Jurkat, Clone E6-1 (cell line): ENCODE measurements around the gene HTR3E.
"Not testable (repeated sequence)": the region's sequence is repeated elsewhere in the genome, so short reads cannot be mapped to it uniquely, and the experiment has no call there.

Source experiments
- DNase-seq: peaks from one replicate; pipeline ENCODE4 v3.0.0-alpha.2; 2011; ENCODE audit warnings: low read depth, low spot score
- H3K4me3 ChIP-seq: 2 replicates; pipeline ENCODE4 v1.5.1; 2011; ENCODE audit warnings: mild to moderate bottlenecking, low read length, control low read depth, moderate library complexity

HTR3E gene

GRCh38 chr3:184097556-184097955 is 692 bp downstream of the HTR3E start:
- no peak overlapping the region for H3K4me3 ChIP-seq
- no peak for DNase-seq

GRCh38 chr3:184099806-184100686 is 3.2 kb downstream of the HTR3E start:
- DNase-seq, result no peak
- no peak overlapping the region for H3K4me3 ChIP-seq

- no peak overlapping the region for H3K4me3 ChIP-seq
- no peak for DNase-seq
Observed at GRCh38 chr3:184110316-184110725, 13.5 kb downstream of the HTR3E start.

- H3K4me3 ChIP-seq, result no peak overlapping the region
- DNase-seq, result no peak
Observed at GRCh38 chr3:184116017-184116416, 19.2 kb downstream of the HTR3E start.

GRCh38 chr3:184117636-184118035 is 20.8 kb downstream of the HTR3E start:
- DNase-seq, result no peak
- H3K4me3 ChIP-seq, result no peak overlapping the region

- peak; percentile 17 for DNase-seq
- not testable (repeated sequence) for H3K4me3 ChIP-seq
Observed at GRCh38 chr3:184121031-184121430, 24.2 kb downstream of the HTR3E start.

GRCh38 chr3:184126006-184126405 is 29.1 kb downstream of the HTR3E start:
- no peak for DNase-seq
- no peak overlapping the region for H3K4me3 ChIP-seq

GRCh38 chr3:184129012-184129411 is 32.1 kb downstream of the HTR3E start:
- DNase-seq, result no peak
- no peak overlapping the region for H3K4me3 ChIP-seq

- no peak overlapping the region for H3K4me3 ChIP-seq
- no peak for DNase-seq
Observed at GRCh38 chr3:184132945-184133344, 36.1 kb downstream of the HTR3E start.

- DNase-seq, result peak; percentile 6
- peak overlapping the region; percentile 99 for H3K4me3 ChIP-seq
Observed at GRCh38 chr3:184133840-184134745, 37.2 kb downstream of the HTR3E start.

GRCh38 chr3:184134746-184135148 is 37.9 kb downstream of the HTR3E start:
- DNase-seq, result no peak
- H3K4me3 ChIP-seq, result peak overlapping the region; percentile 99

GRCh38 chr3:184135149-184135910 is 38.5 kb downstream of the HTR3E start, which contains the start of gene EIF2B5:
TSS of gene EIF2B5 (plus strand) at chr3:184135358. CDS start at chr3:184135386, 28 bp downstream.
- H3K4me3 ChIP-seq, result peak within 1 kb of the TSS; percentile 99
- peak; percentile 94 for DNase-seq

GRCh38 chr3:184135911-184136260 is 39.0 kb downstream of the HTR3E start:
- no peak for DNase-seq
- H3K4me3 ChIP-seq, result peak overlapping the region; percentile 99

- no peak overlapping the region for H3K4me3 ChIP-seq
- DNase-seq, result no peak
Observed at GRCh38 chr3:184140436-184140835, 43.6 kb downstream of the HTR3E start.

- no peak for DNase-seq
Observed at GRCh38 chr3:184142199-184142598, 45.3 kb downstream of the HTR3E start.

GRCh38 chr3:184143327-184143726 is 46.5 kb downstream of the HTR3E start:
- H3K4me3 ChIP-seq, result no peak overlapping the region
- no peak for DNase-seq

More at GRCh38 chr3:184142199-184142598, 45.3 kb downstream of the HTR3E start:
- no peak overlapping the region for H3K4me3 ChIP-seq

GRCh38 chr3:184144505-184144904 is 47.6 kb downstream of the HTR3E start:
- no peak overlapping the region for H3K4me3 ChIP-seq
- DNase-seq, result no peak

GRCh38 chr3:184145111-184145524 is 48.3 kb downstream of the HTR3E start:
- no peak overlapping the region for H3K4me3 ChIP-seq
- peak; percentile 22 for DNase-seq

- no peak for DNase-seq
Observed at GRCh38 chr3:184145751-184146270, 48.9 kb downstream of the HTR3E start.

More at GRCh38 chr3:184145751-184146270, 48.9 kb downstream of the HTR3E start:
- H3K4me3 ChIP-seq, result no peak overlapping the region
